ENCODE measurements around the gene CD8B2. TPM values are rescaled to one million over a fixed set of nuclear protein-coding genes. Genes with fewer than 3 reads are reported as not detected.
"Not testable (repeated sequence)": the region's sequence is repeated elsewhere in the genome, so short reads cannot be mapped to it uniquely, and the experiment has no call there.

The CD8B2 gene
- polyA plus RNA-seq, 4 donors = 0.11 to 0.29 (median 0.18) TPM

DNA sequence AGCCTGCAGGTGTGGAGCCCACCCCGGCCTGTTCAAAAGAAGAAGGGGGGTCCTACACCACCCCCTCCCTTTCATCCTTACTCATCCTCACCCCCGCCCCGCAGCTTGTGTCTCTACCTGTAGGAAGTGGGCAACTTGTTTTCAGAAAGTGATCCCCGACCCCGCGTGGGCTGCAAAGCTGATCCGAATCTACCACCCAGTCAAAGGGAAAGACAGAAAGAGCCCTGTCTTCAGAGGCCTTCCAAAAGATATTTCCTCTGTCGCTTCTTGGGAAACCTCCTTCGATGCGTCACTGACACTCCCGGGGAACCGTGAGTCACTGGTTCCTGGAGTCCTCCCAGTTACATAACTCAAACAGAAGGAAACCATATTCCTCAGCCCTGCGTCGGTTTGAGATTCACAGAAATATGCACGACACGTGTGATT is 24.3 kb downstream of the CD8B2 start:
- DNase-seq (ENCODE audit: low read depth in 4 of 4, low spot score in 3 of 4) = not testable (repeated sequence)

DNA sequence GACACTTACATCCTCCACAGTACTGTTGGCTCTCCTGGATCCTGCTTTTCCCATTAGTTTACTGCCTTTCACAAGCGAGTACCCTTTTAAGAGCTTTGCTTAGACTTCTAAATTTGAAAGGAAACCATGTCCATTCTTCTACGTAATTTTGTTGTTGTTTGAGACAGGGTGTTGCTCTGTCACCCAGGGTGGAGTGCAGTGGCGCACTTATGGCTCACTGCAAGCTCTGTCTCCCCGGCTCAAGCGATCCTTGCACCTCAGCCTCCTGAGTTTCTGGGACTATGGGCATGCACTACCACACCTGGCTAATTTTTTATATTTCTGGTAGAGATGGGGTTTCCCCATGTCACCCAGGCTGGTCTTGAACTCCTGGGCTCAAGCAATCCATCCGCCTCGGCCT is 24.8 kb downstream of the CD8B2 start:
- not testable (repeated sequence) for DNase-seq (ENCODE audit: low read depth in 4 of 4, low spot score in 3 of 4)

DNA sequence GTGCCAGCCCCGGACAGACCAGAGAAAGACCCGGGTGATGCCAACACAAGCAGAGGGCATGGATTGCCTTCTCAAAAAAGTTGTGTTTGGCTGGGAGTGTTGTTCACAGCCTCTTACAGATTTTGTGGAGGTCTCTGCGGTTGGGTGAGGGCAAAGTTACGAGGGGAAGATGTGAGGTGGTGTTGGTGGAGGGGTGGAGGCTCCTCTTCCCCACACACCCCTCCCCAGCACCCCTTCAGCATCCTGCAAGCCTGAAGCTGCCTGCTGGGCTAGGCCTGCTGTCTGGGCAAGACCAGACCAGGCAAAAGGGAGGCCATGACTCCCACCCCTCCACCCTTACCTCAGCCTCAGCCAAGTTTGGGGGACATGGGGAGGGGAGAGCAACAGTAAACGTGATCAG is 26.2 kb downstream of the CD8B2 start:
- DNase-seq (ENCODE audit: low read depth in 4 of 4, low spot score in 3 of 4) = not testable (repeated sequence)

DNA sequence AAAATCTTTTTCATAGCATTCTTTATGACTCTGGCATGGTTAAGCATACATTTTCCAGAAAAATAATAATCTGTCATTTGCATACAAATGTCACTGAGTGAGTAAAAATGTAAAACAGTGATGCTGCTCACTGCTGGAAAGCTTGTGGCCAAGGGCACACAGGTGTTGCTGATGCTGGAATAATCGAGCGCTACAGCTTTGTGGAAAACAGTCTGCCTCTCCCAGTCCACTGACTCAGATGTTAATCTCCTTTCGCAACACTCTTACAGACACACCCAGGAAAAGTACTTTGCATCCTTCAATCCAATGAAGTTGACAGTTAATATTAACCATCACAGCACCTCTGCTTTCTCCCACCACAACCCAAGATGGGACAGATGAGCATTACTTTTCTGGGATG is 27.7 kb downstream of the CD8B2 start:
- not testable (repeated sequence) for DNase-seq (ENCODE audit: low read depth in 4 of 4, low spot score in 3 of 4)

DNA sequence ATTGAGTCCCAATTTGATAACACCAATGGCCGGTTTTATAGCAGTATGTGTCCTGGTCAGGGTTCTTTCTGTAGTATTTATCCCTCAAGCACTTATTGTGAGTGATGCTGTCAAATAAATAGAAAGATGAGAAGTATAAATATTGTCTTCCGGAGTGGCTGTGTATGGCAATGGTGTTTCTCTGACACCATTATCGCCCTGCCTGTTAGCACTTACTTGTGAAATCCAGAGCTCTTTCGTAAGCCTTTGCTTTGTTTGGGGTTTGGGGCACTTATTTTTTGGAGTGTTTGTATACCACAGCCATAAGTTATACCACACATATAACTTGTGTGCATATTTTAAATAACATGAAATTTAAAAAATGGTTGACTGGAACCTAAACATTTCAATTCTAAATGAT is 29.3 kb downstream of the CD8B2 start:
- DNase-seq (ENCODE audit: low read depth in 4 of 4, low spot score in 3 of 4) = no peak

DNA sequence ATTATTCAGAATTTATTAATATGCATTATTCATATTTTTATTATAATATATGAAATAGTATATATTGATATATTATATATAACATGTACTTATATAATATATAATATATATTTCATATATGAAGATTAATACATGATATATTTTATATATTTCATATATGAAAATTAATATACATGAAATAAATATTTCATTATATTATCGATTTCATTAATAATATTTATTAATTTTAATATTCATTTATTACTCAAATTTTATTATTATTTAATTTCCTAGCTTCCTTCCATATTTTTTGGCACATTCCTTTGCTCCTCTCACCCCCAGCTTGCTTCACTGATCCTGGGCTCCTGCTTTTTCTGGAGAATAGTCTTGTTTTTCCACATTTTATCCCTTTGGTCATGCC is 29.7 kb downstream of the CD8B2 start:
- no peak for DNase-seq (ENCODE audit: low read depth in 4 of 4, low spot score in 3 of 4)

DNA sequence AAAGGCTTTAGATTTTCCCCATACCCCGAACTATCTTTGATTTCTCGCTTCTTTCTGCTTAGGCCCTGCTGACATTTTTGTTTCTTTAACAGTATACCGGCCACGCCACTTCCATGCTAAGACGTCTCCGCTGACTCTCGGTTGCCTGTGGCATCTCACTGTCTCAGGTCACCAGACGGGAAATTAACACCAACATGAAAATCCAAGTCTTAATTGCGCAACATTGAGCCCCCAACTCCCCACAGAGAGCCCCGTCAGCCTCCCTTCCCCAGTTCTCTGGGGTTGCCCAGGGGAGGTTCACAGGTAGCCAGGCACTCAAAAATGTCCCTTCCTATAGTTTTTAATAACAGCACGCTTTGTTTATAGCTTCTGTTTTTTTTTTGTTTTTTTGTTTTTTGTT is 30.2 kb downstream of the CD8B2 start:
- DNase-seq (ENCODE audit: low read depth in 4 of 4, low spot score in 3 of 4) = no peak

DNA sequence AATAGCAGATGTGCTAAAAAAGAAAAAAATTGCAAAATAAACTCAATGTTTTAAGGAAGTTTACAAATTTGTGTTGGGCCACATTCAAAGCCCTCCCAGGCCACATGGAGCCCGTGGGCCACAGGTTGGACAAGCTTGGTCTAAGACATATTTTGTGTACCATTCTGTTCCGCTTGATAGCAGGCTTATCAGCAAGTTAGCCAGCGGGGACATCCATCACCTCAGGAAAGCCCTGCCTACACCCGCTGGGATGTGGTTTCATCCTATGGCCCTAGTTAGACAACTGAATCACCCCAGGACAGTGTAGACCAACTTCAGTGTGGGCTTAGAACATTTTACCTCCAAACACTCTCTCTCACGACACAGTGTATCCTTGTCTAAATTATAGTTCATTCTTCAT is 32.6 kb downstream of the CD8B2 start:
- no peak for DNase-seq (ENCODE audit: low read depth in 4 of 4, low spot score in 3 of 4)

DNA sequence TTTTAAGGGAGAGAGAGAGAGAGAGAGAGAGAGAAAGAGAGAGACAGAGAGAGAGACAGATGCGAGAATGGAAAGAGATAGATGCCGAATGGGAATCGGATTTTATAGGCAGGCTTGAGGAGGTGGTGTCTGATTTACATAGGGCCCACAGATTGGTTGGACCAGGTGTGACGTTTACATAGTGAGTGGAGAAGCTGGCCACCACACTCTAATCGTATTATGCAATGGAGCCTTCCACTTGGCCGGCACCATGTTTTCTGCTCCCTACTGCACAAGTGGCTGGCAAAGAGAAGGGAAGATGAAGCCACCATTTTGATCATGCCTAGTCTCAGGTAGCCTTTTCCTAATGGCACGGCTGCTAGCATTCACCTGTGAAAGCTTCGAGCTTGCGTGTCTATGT is 33.9 kb downstream of the CD8B2 start:
- no peak for DNase-seq (ENCODE audit: low read depth in 4 of 4, low spot score in 3 of 4)

DNA sequence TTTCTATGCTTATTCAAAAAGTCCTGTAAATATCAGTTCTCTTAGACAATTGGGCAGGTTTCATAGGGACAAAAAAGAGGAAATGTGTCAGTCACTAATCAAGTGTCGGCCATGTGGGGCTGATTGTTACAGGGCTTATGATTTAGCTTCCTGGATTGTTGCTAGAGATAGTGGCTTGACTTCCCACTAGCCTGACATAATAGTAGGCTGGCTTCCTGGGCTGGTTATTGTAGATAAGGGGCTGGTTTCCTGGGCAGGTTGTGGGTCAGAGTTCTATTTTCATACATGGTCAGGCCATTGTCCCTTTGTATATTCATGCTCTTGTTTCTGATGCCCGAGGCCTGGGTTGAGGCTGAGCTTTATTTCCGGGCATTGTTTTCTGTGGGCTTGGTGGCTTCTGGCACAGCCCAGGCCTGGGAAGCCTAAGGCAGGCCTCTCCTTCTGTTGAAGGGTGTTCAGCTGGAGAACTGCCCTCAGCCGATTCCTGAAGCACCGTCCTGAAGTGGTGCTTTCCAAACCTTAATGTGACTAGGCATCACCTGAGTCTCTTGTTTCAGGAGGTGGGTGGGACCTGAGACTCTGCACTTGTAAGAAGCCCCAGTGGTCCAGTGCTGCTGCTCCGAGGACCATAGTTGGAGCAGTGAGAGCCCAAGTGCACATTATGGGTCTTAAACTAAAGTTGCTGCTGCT is 37.0 kb downstream of the CD8B2 start:
- no peak for DNase-seq (ENCODE audit: low read depth in 4 of 4, low spot score in 3 of 4)

DNA sequence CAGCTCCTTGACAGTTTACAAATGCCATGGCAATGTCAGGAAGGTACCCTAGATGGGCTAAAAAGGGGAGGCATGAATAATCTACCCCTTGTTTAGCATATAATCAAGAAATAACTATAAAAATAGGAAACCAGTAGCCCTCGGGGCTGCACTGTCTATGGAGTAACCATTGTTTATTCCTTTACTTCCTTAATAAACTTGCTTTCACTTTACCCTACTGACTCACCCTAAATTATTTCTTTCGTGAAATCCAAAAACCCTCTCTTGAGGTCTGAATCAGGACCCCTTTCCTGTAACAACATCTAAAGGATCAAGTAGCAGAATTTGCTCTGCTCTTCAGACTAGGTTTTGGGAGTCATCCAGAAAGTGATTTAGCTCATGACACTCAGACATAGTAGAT is 43.7 kb downstream of the CD8B2 start:
- DNase-seq (ENCODE audit: low read depth in 4 of 4, low spot score in 3 of 4) = no peak

DNA sequence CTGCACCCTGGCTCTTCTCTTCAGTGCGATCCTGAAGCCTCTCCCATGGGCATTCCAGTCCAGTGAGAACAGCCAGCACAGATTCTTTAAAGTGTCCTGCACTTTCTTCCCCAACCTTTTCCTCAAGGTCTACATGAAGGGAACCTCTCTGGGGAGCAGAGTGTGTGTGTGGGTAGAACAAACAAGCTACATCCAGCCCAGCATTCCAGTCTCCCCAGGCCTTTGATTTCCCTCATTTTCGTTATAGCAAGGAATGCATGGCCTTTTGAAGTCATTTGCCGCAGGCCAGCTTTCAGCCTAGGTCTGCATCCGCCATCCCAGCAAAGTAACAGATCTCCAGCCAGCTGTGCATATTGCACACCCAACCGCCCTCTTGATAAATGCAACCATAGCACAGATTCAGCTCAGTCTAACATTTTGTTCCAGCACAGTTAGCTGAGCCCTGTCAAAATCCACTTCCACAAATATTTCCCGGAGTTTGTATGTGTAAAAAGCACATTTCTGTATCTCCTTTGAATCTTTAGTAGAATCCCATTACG is 44.6 kb downstream of the CD8B2 start:
- no peak for DNase-seq (ENCODE audit: low read depth in 4 of 4, low spot score in 3 of 4)

DNA sequence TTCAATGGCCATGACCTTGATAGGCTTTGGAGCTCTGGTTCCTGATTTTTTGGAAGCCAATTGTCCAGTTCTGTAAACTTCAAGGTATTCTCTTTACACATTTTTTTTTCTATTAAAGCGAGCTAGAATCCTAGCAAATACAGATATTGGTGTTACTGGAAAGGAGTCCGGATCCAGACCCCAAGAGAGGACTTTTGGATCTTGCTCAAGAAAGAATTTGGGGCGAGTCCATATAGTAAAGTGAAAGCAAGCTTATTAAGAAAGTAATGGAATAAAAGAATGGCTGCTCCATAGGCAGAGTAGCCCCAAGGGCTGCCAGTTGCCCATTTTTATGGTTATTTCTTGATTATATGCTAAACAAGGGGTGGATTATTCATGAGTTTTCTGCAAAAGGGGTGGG is 45.1 kb downstream of the CD8B2 start:
- no peak for DNase-seq (ENCODE audit: low read depth in 4 of 4, low spot score in 3 of 4)

DNA sequence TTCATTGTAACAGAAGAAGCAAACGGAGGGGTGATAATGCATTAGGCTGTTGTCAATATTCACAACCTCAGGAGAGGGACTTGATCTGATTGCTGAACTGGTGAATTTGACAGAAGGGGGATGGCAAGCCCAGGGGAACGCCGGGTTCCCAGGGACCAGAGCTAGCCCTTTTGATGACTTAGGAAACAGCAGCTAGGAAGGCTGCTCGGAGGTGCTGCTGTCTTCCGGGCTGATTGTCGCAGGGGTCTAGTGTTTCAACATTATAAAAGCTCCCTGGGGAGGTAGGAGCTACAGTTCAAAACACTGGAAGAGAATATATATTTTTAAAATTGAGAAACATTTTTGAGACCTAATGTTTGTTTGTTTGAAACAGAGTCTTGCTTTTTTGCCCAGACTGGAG is 47.3 kb downstream of the CD8B2 start:
- no peak for DNase-seq (ENCODE audit: low read depth in 4 of 4, low spot score in 3 of 4)

DNA sequence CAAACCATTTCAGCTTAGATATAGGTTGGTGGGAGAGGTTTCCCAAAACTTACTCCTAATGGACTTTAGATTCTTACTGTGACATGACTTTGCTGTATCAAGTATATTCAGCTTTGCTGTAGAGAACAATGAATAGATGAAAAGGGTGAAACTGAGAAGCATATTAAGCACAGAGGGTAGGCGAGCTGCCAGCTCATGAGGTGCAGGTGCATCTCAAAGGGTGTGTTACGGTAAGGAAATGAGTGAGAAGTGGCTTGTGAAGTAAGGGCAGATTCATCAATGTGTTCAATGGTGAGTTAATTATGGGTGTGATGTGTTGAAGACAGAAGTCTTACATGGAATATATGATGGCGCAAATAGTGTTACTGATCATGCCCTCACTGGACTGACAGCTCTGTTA is 49.3 kb downstream of the CD8B2 start:
- DNase-seq (ENCODE audit: low read depth in 4 of 4, low spot score in 3 of 4) = no peak

DNA sequence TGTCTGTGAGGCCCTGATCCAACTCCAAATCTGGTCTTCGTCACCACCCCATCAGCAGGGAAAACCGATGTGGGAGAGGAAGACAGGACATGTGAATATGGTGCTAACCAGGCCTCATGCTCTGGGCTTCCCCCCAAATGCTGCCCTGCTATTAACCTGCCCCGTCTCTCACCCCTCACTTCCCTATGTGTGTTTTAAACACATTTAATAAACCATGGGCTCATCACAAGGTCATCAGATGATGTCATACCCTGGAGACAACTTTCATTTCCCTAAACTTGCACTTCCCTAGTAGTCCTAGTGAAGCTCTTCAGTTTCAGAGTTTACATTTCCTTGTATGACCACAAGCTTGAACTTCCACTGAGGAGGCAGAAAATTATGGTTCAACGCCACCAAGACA is 49.9 kb downstream of the CD8B2 start:
- DNase-seq (ENCODE audit: low read depth in 4 of 4, low spot score in 3 of 4) = no peak

DNA sequence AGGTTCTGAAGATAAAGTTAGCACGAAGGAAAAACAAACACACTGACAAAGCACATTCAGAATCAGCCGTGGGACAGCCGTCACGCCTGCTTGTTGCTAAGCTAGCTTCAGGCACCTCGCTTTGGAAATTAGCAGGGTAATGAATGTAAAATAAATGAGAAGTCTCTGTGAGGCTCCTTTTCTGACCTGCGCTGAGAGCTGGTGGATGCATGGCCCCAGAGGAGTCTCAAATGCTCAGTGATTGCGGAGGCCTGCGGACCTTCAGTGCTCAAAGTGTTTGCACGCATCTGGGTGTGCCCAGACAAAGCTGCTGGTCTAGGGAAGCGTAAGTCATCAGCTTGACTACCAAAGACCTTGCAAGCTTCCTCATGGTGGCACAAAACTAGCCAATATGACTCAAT is 50.6 kb downstream of the CD8B2 start:
- DNase-seq (ENCODE audit: low read depth in 4 of 4, low spot score in 3 of 4) = no peak

DNA sequence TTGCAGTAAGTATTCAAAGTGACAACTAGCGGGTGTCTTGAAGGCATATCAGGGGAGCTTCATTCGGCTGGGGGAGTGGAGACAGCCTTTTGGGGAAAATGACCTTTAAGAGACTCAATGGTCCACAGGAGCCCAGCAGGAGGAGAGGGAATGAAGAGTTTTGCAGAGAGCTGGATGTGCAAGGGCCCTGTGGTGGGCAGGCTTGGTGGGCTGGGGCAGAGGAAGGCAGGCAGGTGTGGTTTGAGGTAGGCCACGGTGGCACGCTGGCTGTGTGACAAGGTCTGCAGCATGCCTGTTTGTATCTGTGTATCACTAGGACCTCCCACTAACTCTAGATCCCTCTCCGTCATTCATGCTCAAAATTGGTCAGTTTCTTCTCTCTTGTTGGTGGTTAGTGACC is 53.7 kb downstream of the CD8B2 start:
- no peak for DNase-seq (ENCODE audit: low read depth in 4 of 4, low spot score in 3 of 4)

DNA sequence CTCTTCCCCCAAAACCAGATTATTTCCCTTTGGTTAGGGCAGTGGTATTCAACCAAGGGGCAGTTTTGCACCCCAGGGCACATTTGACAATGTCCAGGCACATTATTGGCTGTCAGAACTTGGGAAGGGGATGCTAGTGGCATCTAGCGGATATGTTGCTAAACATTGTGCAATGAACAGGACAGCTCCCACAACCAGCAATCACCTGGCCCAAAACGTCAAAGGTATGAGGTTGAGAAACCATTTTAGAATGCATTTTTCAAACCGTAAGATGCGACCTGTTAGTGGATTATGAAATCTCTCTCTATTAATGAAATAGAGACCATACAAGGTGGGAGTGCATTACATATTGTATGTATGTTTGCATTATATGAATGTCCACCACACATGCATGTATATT is 54.2 kb downstream of the CD8B2 start:
- no peak for DNase-seq (ENCODE audit: low read depth in 4 of 4, low spot score in 3 of 4)

DNA sequence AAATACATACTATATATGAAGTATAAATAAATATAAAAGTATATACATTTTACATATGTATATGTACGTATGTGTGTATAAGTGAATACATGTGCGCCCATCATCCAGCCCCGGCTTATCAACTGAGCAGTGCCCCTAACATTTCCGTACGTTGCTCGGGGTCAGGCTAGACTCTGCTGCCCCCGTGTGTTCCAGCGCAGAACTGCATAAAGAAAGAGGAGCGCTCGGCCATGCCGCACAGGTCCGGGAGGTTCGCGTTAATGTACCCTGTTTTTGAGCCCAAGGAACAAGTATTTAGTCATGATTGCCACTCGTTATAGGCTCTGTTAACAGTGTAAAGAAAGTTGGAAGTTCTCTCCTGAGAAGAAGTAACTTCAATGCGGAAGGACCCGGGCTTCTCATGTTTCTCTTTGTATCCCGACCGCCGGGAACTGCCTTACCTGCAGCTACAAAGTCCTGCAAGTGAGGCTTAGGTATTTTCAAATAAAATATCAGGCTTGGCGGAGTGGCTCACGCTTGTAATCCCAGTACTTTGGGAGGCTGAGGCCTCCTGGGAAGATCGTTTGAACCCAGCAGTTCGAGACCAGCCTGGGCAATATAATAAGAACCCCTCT is 55.7 kb downstream of the CD8B2 start:
- DNase-seq (ENCODE audit: low read depth in 4 of 4, low spot score in 3 of 4) = peak in 3 of 4 donors; percentile 57 to 73 (median 61)

DNA sequence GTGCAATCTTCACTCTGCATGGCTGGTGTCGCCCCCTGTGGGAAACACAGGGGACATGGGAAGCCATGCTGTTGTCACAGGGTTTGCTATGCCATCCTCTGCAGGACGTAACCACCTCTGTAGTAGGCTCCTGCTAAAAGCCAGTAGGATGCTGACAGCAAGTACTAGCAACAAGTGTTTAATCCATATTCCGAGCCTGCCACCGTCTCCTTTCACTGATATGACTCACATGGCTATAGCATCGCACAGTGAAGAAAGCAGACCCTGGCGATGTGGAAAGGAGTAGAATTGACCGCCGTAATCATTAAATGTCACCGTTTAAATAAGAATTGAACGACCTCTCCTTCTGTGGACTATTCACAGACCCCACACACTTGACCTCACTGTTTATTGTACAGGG is 57.8 kb downstream of the CD8B2 start:
- DNase-seq (ENCODE audit: low read depth in 4 of 4, low spot score in 3 of 4) = no peak

DNA sequence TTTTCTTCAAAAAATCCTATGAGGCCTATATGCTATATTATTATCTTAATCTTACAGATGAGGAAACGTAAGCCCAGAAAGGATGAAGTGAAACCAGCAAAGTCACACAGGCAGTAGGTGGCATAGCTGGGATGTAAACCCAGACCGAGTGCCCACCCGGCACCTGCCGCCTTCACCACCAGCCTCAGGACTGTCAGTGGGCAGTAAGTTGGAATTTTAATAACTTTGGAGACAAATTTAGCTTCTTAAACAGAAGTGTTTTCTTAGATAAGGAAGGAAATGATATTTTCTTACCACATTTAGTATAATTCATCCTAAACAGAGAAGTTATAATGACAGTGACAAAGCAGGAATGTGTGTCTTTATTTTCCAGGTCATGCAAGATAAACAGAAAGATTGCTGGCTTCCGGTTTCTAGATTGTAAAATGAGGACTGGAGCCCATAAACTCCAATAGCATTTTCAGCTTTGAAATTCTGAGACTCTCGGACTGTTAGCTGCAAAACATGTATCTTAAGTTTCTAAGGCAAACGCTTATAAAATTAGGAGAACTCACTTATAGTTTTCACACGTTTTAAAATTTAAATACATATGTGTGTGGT is 59.3 kb downstream of the CD8B2 start:
- no peak for DNase-seq (ENCODE audit: low read depth in 4 of 4, low spot score in 3 of 4)
